A673 (cell line): ENCODE measurements around the gene SLC66A3.

Source experiments
- CTCF ChIP-seq: fragments of 300-800, 200-600 bp; sonication (generic); conservative IDR thresholded peaks from 2 replicates; pipeline ENCODE4 v1.5.1; 2017; ENCODE audit warnings: low read depth, mild to moderate bottlenecking, antibody characterized with exemption, low read length, moderate library complexity, mixed read lengths
- EZH2 ChIP-seq: fragments of 200-600 bp; sonication (generic); IDR thresholded peaks from 2 replicates; pipeline ENCODE4 v1.6.1; 2017; ENCODE audit warnings: borderline replicate concordance, low read depth, mild to moderate bottlenecking, mixed read lengths, antibody characterized with exemption, low read length; ENCODE audit not compliant: poor library complexity, severe bottlenecking

GRCh38 chr2:11140492-11140891 lies 14.8 kb upstream of the SLC66A3 start:
- no peak for TF ChIP-seq CTCF
- TF ChIP-seq EZH2, result no peak
